BJ (cell line): Measurements from ENCODE around the gene HPCAL1. TPM values are rescaled to one million over a fixed set of nuclear protein-coding genes. Genes with fewer than 3 reads are reported as not detected.

Experiments used
- CTCF ChIA-PET: fragments of 350-600 bp; formaldehyde crosslinking; extraction: SDS; loops from one replicate; lab custom pipeline; 2021; ENCODE audit warnings: antibody characterized with exemption, inconsistent platforms; lab: Yijun Ruan, JAX
- POLR2A ChIA-PET: fragments of 300-600 bp; sonication (Branson Sonifier 250); formaldehyde crosslinking; extraction: SDS; loops from one replicate; lab custom pipeline; 2021; ENCODE audit warnings: antibody characterized with exemption; lab: Charles Lee
- DNase-seq: peaks from one replicate; pipeline ENCODE4 v3.0.0-alpha.2; 2011; ENCODE audit warnings: low read depth
- H3K27me3 ChIP-seq: 2 replicates; pipeline ENCODE4 v1.6.0; 2011; ENCODE audit warnings: low read length; ENCODE audit not compliant: control insufficient read depth, insufficient read depth
- H3K36me3 ChIP-seq: 2 replicates; pipeline ENCODE4 v1.5.1; 2011; ENCODE audit warnings: low read length; ENCODE audit not compliant: control insufficient read depth, insufficient read depth
- H3K4me3 ChIP-seq: 2 replicates; pipeline ENCODE4 v1.5.1; 2011; ENCODE audit warnings: low read depth, mild to moderate bottlenecking, control low read depth, low read length
- CTCF ChIP-seq: IDR thresholded peaks from 2 replicates; pipeline ENCODE4 v1.5.1; 2011; ENCODE audit warnings: low read depth, mild to moderate bottlenecking, control low read depth, inconsistent platforms, low read length, moderate library complexity; ENCODE audit not compliant: insufficient read depth
- polyA plus RNA-seq: library from polyadenylated mRNA; depleted of rRNA; stranded (reverse); fragments of >200 nt; gene quantifications from 2 replicates; pipeline ENCODE4 v1.2.3, GENCODE V29; 2011

Gene HPCAL1
- polyA plus RNA-seq, 1 experiment = 17.6 TPM

- DNase-seq = no peak
- Histone ChIP-seq H3K27me3 (no peaks in the 10 kb centered on the region), H3K4me3 (no peak overlapping the region), H3K36me3 (no peaks in the 10 kb centered on the region; the same call in 1 of the 2 replicates)
- CTCF ChIA-PET = interaction anchor here (1.1 to 5.7 kb wide), 2 partner anchors 17 to 89 kb away, joined by 5 to 24 read pairs; partner anchors contain the start of gene HPCAL1
- TF ChIP-seq CTCF = no peak
- POLR2A ChIA-PET = no interaction called here
Measured at GRCh38 chr2:10392100-10392499, 89.4 kb downstream of the HPCAL1 start.

GRCh38 chr2:10392548-10392947, 89.8 kb downstream of the HPCAL1 start:
- CTCF ChIA-PET = interaction anchor here (1.1 to 5.7 kb wide), 2 partner anchors 16 to 90 kb away, joined by 5 to 24 read pairs; partner anchors contain the start of gene HPCAL1
- DNase-seq = no peak
- Histone ChIP-seq H3K36me3 (no peaks in the 10 kb centered on the region; the same call in 1 of the 2 replicates), H3K27me3 (no peaks in the 10 kb centered on the region), H3K4me3 (no peak overlapping the region)
- no peak for TF ChIP-seq CTCF
- POLR2A ChIA-PET = no interaction called here

- no peak for DNase-seq
- Histone ChIP-seq H3K27me3 (no peaks in the 10 kb centered on the region), H3K4me3 (no peak overlapping the region), H3K36me3 (no peaks in the 10 kb centered on the region; the same call in 1 of the 2 replicates)
- no peak for TF ChIP-seq CTCF
- ChIA-PET CTCF (interaction anchor here (5.7 kb wide), 1 partner anchor 16 kb away, joined by 24 read pairs; no protein-coding TSS in a partner anchor), POLR2A (no interaction called here)
Measured at GRCh38 chr2:10392951-10393639, 90.4 kb downstream of the HPCAL1 start.

- POLR2A ChIA-PET = interaction anchor here (0.6 kb wide), 1 partner anchor 9 kb away, joined by 12 read pairs; no protein-coding TSS in a partner anchor
- CTCF ChIA-PET = interaction anchor here (0.7 kb wide), 1 partner anchor 839 kb away, joined by 5 read pairs; no protein-coding TSS in a partner anchor
- no peak for TF ChIP-seq CTCF
Measured at GRCh38 chr2:10393640-10393982, 90.9 kb downstream of the HPCAL1 start.

GRCh38 chr2:10395893-10396292, 93.2 kb downstream of the HPCAL1 start:
- Histone ChIP-seq H3K4me3 (no peak overlapping the region), H3K27me3 (no peaks in the 10 kb centered on the region), H3K36me3 (peaks cover 4% of the 10 kb centered on the region)
- ChIA-PET POLR2A (no interaction called here), CTCF (interaction anchor here (1.0 kb wide), 1 partner anchor 13 kb away, joined by 3 read pairs; no protein-coding TSS in a partner anchor)
- TF ChIP-seq CTCF = no peak
- no peak for DNase-seq

More at GRCh38 chr2:10393640-10393982, 90.9 kb downstream of the HPCAL1 start:
- Histone ChIP-seq H3K4me3 (no peak overlapping the region), H3K36me3 (no peaks in the 10 kb centered on the region; the same call in 1 of the 2 replicates), H3K27me3 (no peaks in the 10 kb centered on the region)
- DNase-seq = no peak
